Measurements from ENCODE around the gene NANOS2. TPM values are rescaled to one million over a fixed set of nuclear protein-coding genes. Genes with fewer than 3 reads are reported as not detected.

Gene NANOS2
- total RNA-seq, 4 donors from 2014 or later, result not detected

GRCh38 chr19:45958769-45959516, 44.4 kb upstream of the NANOS2 start:
- DNase-seq (ENCODE audit: low spot score in 2 of 2), result no peak
- Histone ChIP-seq H3K9me3 (no peaks in the 10 kb centered on the region), H3K4me1 (no peaks in the 10 kb centered on the region), H3K27ac (no peak overlapping the region), H3K27me3 (peaks cover 79% of the 10 kb centered on the region), H3K36me3 (no peaks in the 10 kb centered on the region), H3K4me3 (no peak overlapping the region)
- TF ChIP-seq POLR2A (IDR thresholded peaks at IDR 0.05), result no peak
- no peak for TF ChIP-seq EP300 (IDR thresholded peaks at IDR 0.05)
- TF ChIP-seq, protein P1, sequence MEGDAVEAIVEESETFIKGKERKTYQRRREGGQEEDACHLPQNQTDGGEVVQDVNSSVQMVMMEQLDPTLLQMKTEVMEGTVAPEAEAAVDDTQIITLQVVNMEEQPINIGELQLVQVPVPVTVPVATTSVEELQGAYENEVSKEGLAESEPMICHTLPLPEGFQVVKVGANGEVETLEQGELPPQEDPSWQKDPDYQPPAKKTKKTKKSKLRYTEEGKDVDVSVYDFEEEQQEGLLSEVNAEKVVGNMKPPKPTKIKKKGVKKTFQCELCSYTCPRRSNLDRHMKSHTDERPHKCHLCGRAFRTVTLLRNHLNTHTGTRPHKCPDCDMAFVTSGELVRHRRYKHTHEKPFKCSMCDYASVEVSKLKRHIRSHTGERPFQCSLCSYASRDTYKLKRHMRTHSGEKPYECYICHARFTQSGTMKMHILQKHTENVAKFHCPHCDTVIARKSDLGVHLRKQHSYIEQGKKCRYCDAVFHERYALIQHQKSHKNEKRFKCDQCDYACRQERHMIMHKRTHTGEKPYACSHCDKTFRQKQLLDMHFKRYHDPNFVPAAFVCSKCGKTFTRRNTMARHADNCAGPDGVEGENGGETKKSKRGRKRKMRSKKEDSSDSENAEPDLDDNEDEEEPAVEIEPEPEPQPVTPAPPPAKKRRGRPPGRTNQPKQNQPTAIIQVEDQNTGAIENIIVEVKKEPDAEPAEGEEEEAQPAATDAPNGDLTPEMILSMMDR (IDR thresholded peaks at IDR 0.05), result no peak
- no peak for TF ChIP-seq POLR2AphosphoS5 (IDR thresholded peaks at IDR 0.05)
- WGBS, result 66% methylated on average over 10 of the region's 12 CpGs

DNA sequence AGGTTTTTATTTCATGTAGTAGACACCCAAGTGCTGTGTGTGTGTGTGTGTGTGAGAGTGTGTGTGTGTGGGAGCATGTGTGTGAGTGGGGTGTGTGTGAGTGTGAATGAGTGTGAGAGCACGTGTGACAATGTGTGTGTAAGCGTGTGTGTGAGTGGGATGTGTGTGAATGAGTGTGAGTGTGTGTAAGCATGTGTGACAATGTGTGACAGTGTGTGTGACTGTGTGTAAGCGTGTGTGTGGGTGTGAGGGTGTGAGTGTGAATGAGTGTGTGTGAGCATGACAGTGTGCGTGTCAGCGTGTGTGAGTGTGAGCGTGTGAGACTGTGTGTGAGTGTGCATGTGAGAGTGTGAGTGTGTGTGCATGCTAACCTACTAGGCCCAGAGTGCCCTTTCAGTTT, 43.7 kb upstream of the NANOS2 start:
- WGBS, result 86% methylated on average over 6 of the region's 6 CpGs
- H3K4me1 ChIP-seq, result no peaks in the 10 kb centered on the region
- H3K9me3 ChIP-seq, result no peaks in the 10 kb centered on the region
- H3K36me3 ChIP-seq, result no peaks in the 10 kb centered on the region
- no peak overlapping the region for H3K4me3 ChIP-seq
- H3K27ac ChIP-seq, result no peak overlapping the region
- TF ChIP-seq POLR2A (IDR thresholded peaks at IDR 0.05) (no peak), POLR2AphosphoS5 (IDR thresholded peaks at IDR 0.05) (no peak), EP300 (IDR thresholded peaks at IDR 0.05) (no peak)
- TF ChIP-seq, protein P1 (IDR thresholded peaks at IDR 0.05), result no peak
- no peak for DNase-seq (ENCODE audit: low spot score in 2 of 2)
- peaks cover 80% of the 10 kb centered on the region for H3K27me3 ChIP-seq

DNA sequence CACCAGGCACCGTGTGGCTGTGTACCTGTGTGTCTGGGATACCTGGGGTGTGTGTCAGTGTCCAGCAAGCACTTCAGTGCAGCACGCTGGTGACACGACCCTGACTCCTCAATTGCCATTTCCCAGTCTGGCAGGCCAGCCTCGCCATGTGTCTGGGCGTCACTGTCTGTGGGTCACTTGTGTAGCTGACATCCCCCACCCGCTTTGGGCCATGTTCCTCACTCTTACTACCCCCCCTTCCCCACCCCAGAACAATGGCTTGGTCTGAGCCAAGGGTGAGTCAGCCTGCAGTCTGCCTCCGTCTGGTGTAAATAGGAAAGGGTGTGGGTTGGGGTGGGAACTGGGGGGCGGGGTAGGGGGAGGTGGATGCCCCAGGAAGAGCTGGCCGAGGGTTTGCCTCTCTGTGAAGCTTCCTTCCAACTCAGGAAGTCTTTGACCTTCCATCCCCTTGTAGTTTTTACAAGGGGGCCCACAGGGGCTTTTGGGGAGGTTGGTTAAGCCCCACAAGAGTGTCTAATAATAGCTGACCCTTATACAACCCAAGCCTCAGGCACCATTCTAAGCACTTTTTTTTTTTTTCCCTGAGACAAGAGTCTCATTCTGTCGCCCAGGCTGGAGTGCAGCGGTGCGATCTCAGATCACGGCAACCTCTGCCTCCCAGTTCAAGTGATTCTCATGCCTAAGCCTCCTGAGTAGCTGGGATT, 41.5 kb upstream of the NANOS2 start:
- H3K4me1 ChIP-seq, result peaks cover 6% of the 10 kb centered on the region
- H3K27ac ChIP-seq, result peak overlapping the region; percentile 30
- no peak for DNase-seq (ENCODE audit: low spot score in 2 of 2)

DNA sequence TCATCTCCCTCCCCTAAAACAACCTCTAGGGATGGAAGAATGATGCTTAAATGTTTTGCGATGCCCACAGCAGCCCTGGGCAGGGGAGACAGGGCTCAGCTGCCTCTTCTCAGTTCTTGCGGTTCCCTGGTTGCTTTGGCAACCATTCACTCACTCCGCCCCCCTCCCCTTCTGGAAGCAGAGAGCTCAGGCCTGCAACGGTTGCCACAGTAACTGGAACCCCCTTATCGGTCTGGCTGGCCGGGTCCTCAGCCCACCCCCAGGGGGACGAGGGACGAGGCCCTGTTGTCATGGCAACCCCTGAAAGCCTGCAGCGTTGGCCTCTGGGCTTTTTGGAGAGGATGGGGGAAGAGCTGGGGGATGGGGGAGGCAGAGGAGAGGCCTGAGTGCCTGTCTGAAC, 39.6 kb upstream of the NANOS2 start:
- Histone ChIP-seq H3K4me3 (no peak overlapping the region), H3K27me3 (peaks cover 49% of the 10 kb centered on the region), H3K27ac (no peak overlapping the region), H3K9me3 (no peaks in the 10 kb centered on the region), H3K4me1 (peaks cover 6% of the 10 kb centered on the region), H3K36me3 (no peaks in the 10 kb centered on the region)
- no peak for DNase-seq (ENCODE audit: low spot score in 2 of 2)
- WGBS, result 44% methylated on average over 6 of the region's 9 CpGs
- TF ChIP-seq POLR2AphosphoS5 (IDR thresholded peaks at IDR 0.05) (no peak), EP300 (IDR thresholded peaks at IDR 0.05) (no peak), POLR2A (IDR thresholded peaks at IDR 0.05) (no peak)
- TF ChIP-seq, protein P1 (IDR thresholded peaks at IDR 0.05), result no peak

More for the DNA sequence above, 41.5 kb upstream of the NANOS2 start:
- no peaks in the 10 kb centered on the region for H3K9me3 ChIP-seq
- no peak for TF ChIP-seq EP300 (IDR thresholded peaks at IDR 0.05)
- TF ChIP-seq, protein P1 (IDR thresholded peaks at IDR 0.05), result no peak
- WGBS, result 41% methylated on average over 13 of the region's 13 CpGs
- H3K4me3 ChIP-seq, result no peak overlapping the region
- H3K36me3 ChIP-seq, result no peaks in the 10 kb centered on the region
- H3K27me3 ChIP-seq, result peaks cover 65% of the 10 kb centered on the region

GRCh38 chr19:45953676-45954075, 39.1 kb upstream of the NANOS2 start:
- peaks cover 6% of the 10 kb centered on the region for H3K4me1 ChIP-seq
- no peak overlapping the region for H3K4me3 ChIP-seq
- DNase-seq (ENCODE audit: low spot score in 2 of 2), result no peak
- WGBS, result 86% methylated on average over 6 of the region's 8 CpGs
- H3K27ac ChIP-seq, result no peak overlapping the region
- H3K9me3 ChIP-seq, result no peaks in the 10 kb centered on the region
- H3K27me3 ChIP-seq, result peaks cover 44% of the 10 kb centered on the region
- TF ChIP-seq EP300 (IDR thresholded peaks at IDR 0.05) (no peak), POLR2AphosphoS5 (IDR thresholded peaks at IDR 0.05) (no peak), POLR2A (IDR thresholded peaks at IDR 0.05) (no peak)
- TF ChIP-seq, protein P1 (IDR thresholded peaks at IDR 0.05), result no peak
- no peaks in the 10 kb centered on the region for H3K36me3 ChIP-seq

Measured in suprapubic skin (tissue), 4 donors.